HEK293T (cell line): ENCODE measurements around the gene MRPS23.

ENCODE experiments used
- ARNT ChIP-seq: fragments of 450-650 bp; IDR thresholded peaks from 2 replicates; pipeline ENCODE4 v1.6.1; 2017; ENCODE audit warnings: mild to moderate bottlenecking
- BHLHE40 ChIP-seq: fragments of 450-650 bp; IDR thresholded peaks from 2 replicates; pipeline ENCODE4 v1.6.1; 2016; ENCODE audit warnings: mild to moderate bottlenecking, moderate library complexity, borderline replicate concordance
- CTBP1 ChIP-seq: fragments of 450-650 bp; IDR thresholded peaks from 2 replicates; pipeline ENCODE4 v1.6.1; 2016; ENCODE audit warnings: borderline replicate concordance
- ELF4 ChIP-seq: fragments of 450-650 bp; IDR thresholded peaks from 2 replicates; pipeline ENCODE4 v1.6.1; 2017; ENCODE audit warnings: antibody characterized with exemption
- FOXK2 ChIP-seq: fragments of 450-650 bp; IDR thresholded peaks from 2 replicates; pipeline ENCODE4 v1.6.1; 2016; ENCODE audit warnings: mild to moderate bottlenecking
- FOXM1 ChIP-seq: fragments of 450-650 bp; IDR thresholded peaks from 2 replicates; pipeline ENCODE4 v1.6.1; 2017; ENCODE audit warnings: mild to moderate bottlenecking, borderline replicate concordance
- HDGF ChIP-seq: fragments of 450-650 bp; IDR thresholded peaks from 2 replicates; pipeline ENCODE4 v1.6.1; 2017; ENCODE audit warnings: antibody characterized with exemption, borderline replicate concordance
- LEF1 ChIP-seq: fragments of 450-650 bp; IDR thresholded peaks from 2 replicates; pipeline ENCODE4 v1.6.1; 2017; ENCODE audit warnings: mild to moderate bottlenecking, borderline replicate concordance
- SP1 ChIP-seq: fragments of 450-650 bp; IDR thresholded peaks from 2 replicates; pipeline ENCODE4 v1.6.1; 2017
- SUZ12 ChIP-seq: fragments of 450-650 bp; IDR thresholded peaks from 2 replicates; pipeline ENCODE4 v1.6.1; 2016; ENCODE audit warnings: mild to moderate bottlenecking
- ZNF384 ChIP-seq: fragments of 450-650 bp; IDR thresholded peaks from 2 replicates; pipeline ENCODE4 v1.6.1; 2016

- no peak for TF ChIP-seq BHLHE40
- TF ChIP-seq FOXM1, result no peak
- no peak for TF ChIP-seq LEF1
- no peak for TF ChIP-seq SUZ12
- no peak for TF ChIP-seq SP1
- no peak for TF ChIP-seq ZNF384
- TF ChIP-seq HDGF, result no peak
- no peak for TF ChIP-seq FOXK2
- TF ChIP-seq ARNT, result no peak
- TF ChIP-seq CTBP1, result no peak
- TF ChIP-seq ELF4, result no peak
These were observed 15.6 kb downstream of the MRPS23 start for GRCh38 chr17:57834146-57834741.
